Measurements from ENCODE around the gene GNAZ. TPM values are rescaled to one million over a fixed set of nuclear protein-coding genes. Genes with fewer than 3 reads are reported as not detected.

GNAZ gene
- total and polyA plus RNA-seq, 4 donors = 0.21 to 2.2 (median 0.38) TPM

DNA sequence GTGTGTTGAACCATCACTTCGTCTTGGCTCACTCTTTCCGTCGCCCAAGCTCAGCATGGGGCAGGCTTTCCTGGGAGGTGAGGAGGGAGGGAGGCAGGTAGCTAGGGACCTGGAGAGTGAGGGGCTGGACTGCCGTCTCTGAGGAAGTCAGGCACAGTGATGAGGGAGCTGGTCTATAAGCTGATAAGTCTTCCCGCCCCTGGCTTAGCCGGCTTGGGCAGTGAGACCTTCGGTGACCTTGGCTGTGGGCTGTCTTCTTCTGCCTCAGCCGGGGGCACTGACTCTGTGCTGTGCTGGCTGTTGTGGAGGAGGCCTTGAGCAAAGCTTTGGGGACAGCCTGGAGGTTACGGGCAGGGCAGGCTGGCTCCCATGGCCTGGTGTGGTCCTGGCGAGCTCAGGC, 18.7 kb downstream of the GNAZ start:
- no peak overlapping the region for H3K27ac ChIP-seq (ENCODE audit: low read depth in 1 of 2, low read length in 2 of 2)
- H3K36me3 ChIP-seq (ENCODE audit: control insufficient read depth in 4 of 4, insufficient read depth in 3 of 4, low read depth in 1 of 4, low read length in 3 of 4) = no peaks in the 10 kb centered on the region
- H3K27me3 ChIP-seq (ENCODE audit: control insufficient read depth in 4 of 4, insufficient read depth in 4 of 4, low read length in 3 of 4) = no peaks in the 10 kb centered on the region
- no peak for TF ChIP-seq YY1 (IDR thresholded peaks at IDR 0.05)
- no peak for TF ChIP-seq JUND (IDR thresholded peaks at IDR 0.05)
- TF ChIP-seq, protein P1, sequence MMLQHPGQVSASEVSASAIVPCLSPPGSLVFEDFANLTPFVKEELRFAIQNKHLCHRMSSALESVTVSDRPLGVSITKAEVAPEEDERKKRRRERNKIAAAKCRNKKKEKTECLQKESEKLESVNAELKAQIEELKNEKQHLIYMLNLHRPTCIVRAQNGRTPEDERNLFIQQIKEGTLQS (IDR thresholded peaks at IDR 0.05) = no peak
- TF ChIP-seq NR2F2 (IDR thresholded peaks at IDR 0.05) = no peak
- no peak for TF ChIP-seq EGR1 (IDR thresholded peaks at IDR 0.05; ENCODE audit: low read depth in 2 of 2)
- TF ChIP-seq, protein P2, sequence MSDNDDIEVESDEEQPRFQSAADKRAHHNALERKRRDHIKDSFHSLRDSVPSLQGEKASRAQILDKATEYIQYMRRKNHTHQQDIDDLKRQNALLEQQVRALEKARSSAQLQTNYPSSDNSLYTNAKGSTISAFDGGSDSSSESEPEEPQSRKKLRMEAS (IDR thresholded peaks at IDR 0.05) = no peak
- TF ChIP-seq, protein P3, sequence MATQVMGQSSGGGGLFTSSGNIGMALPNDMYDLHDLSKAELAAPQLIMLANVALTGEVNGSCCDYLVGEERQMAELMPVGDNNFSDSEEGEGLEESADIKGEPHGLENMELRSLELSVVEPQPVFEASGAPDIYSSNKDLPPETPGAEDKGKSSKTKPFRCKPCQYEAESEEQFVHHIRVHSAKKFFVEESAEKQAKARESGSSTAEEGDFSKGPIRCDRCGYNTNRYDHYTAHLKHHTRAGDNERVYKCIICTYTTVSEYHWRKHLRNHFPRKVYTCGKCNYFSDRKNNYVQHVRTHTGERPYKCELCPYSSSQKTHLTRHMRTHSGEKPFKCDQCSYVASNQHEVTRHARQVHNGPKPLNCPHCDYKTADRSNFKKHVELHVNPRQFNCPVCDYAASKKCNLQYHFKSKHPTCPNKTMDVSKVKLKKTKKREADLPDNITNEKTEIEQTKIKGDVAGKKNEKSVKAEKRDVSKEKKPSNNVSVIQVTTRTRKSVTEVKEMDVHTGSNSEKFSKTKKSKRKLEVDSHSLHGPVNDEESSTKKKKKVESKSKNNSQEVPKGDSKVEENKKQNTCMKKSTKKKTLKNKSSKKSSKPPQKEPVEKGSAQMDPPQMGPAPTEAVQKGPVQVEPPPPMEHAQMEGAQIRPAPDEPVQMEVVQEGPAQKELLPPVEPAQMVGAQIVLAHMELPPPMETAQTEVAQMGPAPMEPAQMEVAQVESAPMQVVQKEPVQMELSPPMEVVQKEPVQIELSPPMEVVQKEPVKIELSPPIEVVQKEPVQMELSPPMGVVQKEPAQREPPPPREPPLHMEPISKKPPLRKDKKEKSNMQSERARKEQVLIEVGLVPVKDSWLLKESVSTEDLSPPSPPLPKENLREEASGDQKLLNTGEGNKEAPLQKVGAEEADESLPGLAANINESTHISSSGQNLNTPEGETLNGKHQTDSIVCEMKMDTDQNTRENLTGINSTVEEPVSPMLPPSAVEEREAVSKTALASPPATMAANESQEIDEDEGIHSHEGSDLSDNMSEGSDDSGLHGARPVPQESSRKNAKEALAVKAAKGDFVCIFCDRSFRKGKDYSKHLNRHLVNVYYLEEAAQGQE (IDR thresholded peaks at IDR 0.05) = no peak
- no peak for TF ChIP-seq RAD21 (IDR thresholded peaks at IDR 0.05)
- no peak for TF ChIP-seq GABPA (IDR thresholded peaks at IDR 0.05 in 1 of 2, conservative IDR thresholded peaks at IDR 0.05 in 1 of 2)
- no peak for TF ChIP-seq HNF4G (IDR thresholded peaks at IDR 0.05)
- TF ChIP-seq HNF4A (conservative IDR thresholded peaks at IDR 0.05) = no peak
- TF ChIP-seq, protein P4, sequence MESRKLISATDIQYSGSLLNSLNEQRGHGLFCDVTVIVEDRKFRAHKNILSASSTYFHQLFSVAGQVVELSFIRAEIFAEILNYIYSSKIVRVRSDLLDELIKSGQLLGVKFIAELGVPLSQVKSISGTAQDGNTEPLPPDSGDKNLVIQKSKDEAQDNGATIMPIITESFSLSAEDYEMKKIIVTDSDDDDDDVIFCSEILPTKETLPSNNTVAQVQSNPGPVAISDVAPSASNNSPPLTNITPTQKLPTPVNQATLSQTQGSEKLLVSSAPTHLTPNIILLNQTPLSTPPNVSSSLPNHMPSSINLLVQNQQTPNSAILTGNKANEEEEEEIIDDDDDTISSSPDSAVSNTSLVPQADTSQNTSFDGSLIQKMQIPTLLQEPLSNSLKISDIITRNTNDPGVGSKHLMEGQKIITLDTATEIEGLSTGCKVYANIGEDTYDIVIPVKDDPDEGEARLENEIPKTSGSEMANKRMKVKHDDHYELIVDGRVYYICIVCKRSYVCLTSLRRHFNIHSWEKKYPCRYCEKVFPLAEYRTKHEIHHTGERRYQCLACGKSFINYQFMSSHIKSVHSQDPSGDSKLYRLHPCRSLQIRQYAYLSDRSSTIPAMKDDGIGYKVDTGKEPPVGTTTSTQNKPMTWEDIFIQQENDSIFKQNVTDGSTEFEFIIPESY (IDR thresholded peaks at IDR 0.05) = no peak
- no peak for TF ChIP-seq FOXA2 (IDR thresholded peaks at IDR 0.05)
- TF ChIP-seq RXRA (IDR thresholded peaks at IDR 0.05) = no peak
- TF ChIP-seq TAF1 (conservative IDR thresholded peaks at IDR 0.05) = no peak
- TF ChIP-seq, protein P5, sequence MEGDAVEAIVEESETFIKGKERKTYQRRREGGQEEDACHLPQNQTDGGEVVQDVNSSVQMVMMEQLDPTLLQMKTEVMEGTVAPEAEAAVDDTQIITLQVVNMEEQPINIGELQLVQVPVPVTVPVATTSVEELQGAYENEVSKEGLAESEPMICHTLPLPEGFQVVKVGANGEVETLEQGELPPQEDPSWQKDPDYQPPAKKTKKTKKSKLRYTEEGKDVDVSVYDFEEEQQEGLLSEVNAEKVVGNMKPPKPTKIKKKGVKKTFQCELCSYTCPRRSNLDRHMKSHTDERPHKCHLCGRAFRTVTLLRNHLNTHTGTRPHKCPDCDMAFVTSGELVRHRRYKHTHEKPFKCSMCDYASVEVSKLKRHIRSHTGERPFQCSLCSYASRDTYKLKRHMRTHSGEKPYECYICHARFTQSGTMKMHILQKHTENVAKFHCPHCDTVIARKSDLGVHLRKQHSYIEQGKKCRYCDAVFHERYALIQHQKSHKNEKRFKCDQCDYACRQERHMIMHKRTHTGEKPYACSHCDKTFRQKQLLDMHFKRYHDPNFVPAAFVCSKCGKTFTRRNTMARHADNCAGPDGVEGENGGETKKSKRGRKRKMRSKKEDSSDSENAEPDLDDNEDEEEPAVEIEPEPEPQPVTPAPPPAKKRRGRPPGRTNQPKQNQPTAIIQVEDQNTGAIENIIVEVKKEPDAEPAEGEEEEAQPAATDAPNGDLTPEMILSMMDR (IDR thresholded peaks at IDR 0.05; ENCODE audit: low read depth, low read length, missing input control) = no peak
- no peak for TF ChIP-seq SP1 (IDR thresholded peaks at IDR 0.05)
- H3K4me1 ChIP-seq (ENCODE audit: control insufficient read depth in 4 of 4, insufficient read depth in 4 of 4, low read length in 3 of 4) = no peaks in the 10 kb centered on the region
- no peak for DNase-seq (ENCODE audit: low spot score)
- no peak overlapping the region for H3K4me3 ChIP-seq (ENCODE audit: low read depth in 1 of 3, low read length in 3 of 3)
- no peaks in the 10 kb centered on the region for H3K9me3 ChIP-seq (ENCODE audit: control insufficient read depth in 4 of 4, low read length in 3 of 4)
- 97% methylated on average over 10 of the region's 10 CpGs for WGBS
- no peak overlapping the region for H3K9ac ChIP-seq (ENCODE audit: low read depth in 1 of 2, low read length in 2 of 2)
